LNCaP clone FGC (cell line): Measurements from ENCODE around the gene C3orf52.
"Not testable (repeated sequence)": the region's sequence is repeated elsewhere in the genome, so short reads cannot be mapped to it uniquely, and the experiment has no call there.

Source experiments
- DNase-seq: peaks from one replicate; pipeline ENCODE4 v3.0.0-alpha.2; 2011; ENCODE audit warnings: low read depth
- H3K4me3 ChIP-seq: 2 replicates; pipeline ENCODE4 v1.5.1; 2011; ENCODE audit warnings: mild to moderate bottlenecking, low read depth, low read length, control low read depth
- CTCF ChIP-seq: IDR thresholded peaks from 2 replicates; pipeline ENCODE4 v1.5.1; 2012; ENCODE audit warnings: mild to moderate bottlenecking; ENCODE audit not compliant: control insufficient read depth, insufficient read depth; ENCODE audit errors: extremely low read depth

C3orf52 gene

GRCh38 chr3:112047264-112047663 lies 38.9 kb upstream of the C3orf52 start:
- no peak for DNase-seq
- H3K4me3 ChIP-seq = no peak overlapping the region
- TF ChIP-seq CTCF = no peak

DNA sequence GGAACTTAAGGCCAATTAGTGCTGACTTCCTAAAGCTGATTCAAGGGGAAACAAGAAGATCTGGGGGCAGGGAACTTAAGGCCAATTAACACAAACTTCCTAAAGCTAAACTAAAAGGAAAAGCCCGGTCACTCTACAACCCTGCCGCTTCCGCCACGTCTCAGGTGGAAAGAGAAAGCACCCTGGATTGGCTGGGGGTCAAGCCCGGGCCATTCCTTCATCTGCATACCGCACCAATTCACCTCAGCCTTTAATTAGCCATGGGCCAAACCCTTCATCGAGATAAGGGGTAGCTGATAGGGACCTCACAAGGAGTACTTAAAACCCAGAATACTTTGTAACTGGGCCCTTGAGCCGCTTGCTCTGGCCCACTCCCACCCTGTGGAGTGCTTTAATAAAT lies 37.3 kb upstream of the C3orf52 start:
- no peak for TF ChIP-seq CTCF
- no peak for DNase-seq
- H3K4me3 ChIP-seq = no peak overlapping the region

- no peak for TF ChIP-seq CTCF
- H3K4me3 ChIP-seq = no peak overlapping the region
- no peak for DNase-seq
Measured at GRCh38 chr3:112053229-112053628, 33.0 kb upstream of the C3orf52 start.

- no peak for TF ChIP-seq CTCF
- no peak overlapping the region for H3K4me3 ChIP-seq
- DNase-seq = no peak
Measured at GRCh38 chr3:112056451-112056929, 29.7 kb upstream of the C3orf52 start.

- TF ChIP-seq CTCF = no peak
Measured at GRCh38 chr3:112059497-112059896, 26.7 kb upstream of the C3orf52 start.

GRCh38 chr3:112061152-112061551 lies 25.0 kb upstream of the C3orf52 start:
- no peak overlapping the region for H3K4me3 ChIP-seq
- DNase-seq = no peak
- TF ChIP-seq CTCF = no peak

More at GRCh38 chr3:112059497-112059896, 26.7 kb upstream of the C3orf52 start:
- H3K4me3 ChIP-seq = no peak overlapping the region
- DNase-seq = peak; percentile 63

DNA sequence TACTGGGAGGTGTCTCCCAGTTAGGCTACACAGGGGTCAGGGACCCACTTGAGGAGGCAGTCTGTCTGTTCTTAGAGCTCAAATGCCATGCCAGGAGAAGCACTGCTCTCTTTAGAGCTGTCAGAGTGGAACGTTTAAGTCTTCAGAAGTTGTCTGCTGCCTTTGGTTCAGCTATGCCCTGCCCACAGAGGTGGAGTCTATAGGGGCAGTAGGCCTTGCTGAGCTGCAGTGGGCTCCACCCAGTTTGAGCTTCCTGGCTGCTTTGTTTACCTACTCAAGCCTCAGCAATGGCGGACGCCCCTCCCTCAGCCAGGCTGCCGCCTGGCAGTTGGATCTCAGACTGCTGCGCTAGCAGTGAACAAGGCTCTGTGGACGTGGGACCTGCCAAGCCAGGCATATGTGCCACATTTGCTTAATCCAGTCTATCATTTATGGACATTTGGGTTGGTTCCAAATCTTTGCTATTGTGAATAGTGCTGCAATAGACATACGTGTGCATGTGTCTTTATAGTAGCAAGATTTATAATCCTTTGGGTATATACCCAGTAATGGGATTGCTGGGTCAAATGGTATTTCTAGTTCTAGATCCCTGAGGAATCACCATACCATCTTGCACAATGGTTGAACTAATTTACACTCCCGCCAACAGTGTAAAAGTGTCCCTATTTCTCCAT lies 13.7 kb upstream of the C3orf52 start:
- not testable (repeated sequence) for DNase-seq, H3K4me3 ChIP-seq
